GM12865 (cell line): ENCODE results near the gene ABHD8.

Source experiments
- DNase-seq: peaks from one replicate; pipeline ENCODE4 v3.0.0; 2010; ENCODE audit warnings: low read depth
- H3K4me3 ChIP-seq: 2 replicates; pipeline ENCODE4 v1.5.1; 2011; ENCODE audit warnings: mild to moderate bottlenecking, low read depth, low read length, control low read depth
- CTCF ChIP-seq: IDR thresholded peaks from 2 replicates; pipeline ENCODE4 v1.5.1; 2011; ENCODE audit warnings: low read length, control low read depth, low read depth, inconsistent platforms; ENCODE audit not compliant: insufficient read depth; ENCODE audit errors: missing control alignments

ABHD8 gene, protein sequence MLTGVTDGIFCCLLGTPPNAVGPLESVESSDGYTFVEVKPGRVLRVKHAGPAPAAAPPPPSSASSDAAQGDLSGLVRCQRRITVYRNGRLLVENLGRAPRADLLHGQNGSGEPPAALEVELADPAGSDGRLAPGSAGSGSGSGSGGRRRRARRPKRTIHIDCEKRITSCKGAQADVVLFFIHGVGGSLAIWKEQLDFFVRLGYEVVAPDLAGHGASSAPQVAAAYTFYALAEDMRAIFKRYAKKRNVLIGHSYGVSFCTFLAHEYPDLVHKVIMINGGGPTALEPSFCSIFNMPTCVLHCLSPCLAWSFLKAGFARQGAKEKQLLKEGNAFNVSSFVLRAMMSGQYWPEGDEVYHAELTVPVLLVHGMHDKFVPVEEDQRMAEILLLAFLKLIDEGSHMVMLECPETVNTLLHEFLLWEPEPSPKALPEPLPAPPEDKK

DNA sequence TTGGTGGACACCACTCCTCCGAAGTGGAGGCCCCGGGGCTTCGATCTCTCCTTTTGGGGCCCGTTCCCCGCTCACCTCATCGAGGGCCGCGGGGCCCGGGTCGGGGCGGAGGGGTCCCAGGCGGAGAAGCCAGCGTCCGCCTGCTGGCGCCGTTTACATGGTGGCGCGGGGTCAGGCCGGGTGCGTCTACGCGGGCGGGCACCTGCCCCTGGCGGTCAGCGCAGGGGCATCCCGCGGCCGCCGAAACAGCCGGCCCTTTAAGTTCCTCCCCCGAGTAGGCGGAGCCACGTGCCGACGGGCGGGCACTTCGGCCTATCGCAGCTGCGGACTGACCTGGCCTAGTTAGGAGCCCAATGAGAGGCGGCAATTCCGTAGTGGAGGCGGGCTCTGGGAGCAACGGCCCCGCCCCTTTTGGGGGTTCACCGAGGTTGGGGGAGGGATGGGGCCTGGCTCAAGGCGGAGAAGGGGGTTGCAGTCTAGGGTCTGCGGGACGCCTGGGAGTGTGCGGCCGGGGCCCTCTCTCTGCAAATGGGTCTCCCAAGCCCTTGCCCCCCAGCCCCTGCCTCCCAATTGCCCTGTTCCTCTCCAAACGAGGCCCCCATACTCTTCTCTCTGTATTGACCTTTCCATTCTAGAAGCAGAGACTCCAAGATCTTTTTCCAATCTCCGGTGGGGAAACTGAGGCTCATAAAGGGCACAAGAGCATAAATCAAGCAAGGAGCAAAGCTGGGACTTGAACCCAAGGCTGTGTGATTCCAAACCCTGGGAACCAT, at the start of gene ABHD8:
Gene ABHD8 (minus strand): TSS at position 259 of the 773 bp plus-strand sequence. CDS start 1,809 bp downstream, outside the sequence.
- H3K4me3 ChIP-seq, result peak within 1 kb of the TSS; percentile 82
- peak; percentile 98 for DNase-seq
- TF ChIP-seq CTCF, result peak; percentile 36

- no peak for TF ChIP-seq CTCF
- no peak for DNase-seq
- H3K4me3 ChIP-seq, result no peak overlapping the region
Measured at GRCh38 chr19:17352608-17353280, 49.5 kb upstream of the ABHD8 start.

- DNase-seq, result no peak
- no peak for TF ChIP-seq CTCF
- no peak overlapping the region for H3K4me3 ChIP-seq
Measured at GRCh38 chr19:17351815-17352435, 48.7 kb upstream of the ABHD8 start.

DNA sequence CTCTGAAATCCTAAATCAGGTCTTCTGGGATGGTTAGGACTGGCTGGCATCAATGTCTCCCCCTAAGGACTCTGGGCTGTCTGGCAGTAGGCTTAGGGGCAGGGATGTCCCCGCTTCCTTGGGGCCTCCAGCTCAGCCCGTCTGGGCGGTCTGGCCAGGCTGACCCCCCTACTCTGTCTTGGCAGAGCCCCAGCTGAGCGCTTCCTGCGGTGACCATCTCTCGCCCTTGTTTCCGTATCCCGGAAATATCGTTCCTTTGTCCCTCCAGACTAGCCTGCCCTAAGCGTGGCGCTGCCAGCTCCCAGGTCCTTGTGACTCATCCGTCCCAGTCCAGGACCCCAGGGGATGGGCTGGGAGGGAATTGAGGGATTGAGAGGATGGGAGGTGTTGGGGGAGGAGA, 45.5 kb upstream of the ABHD8 start:
- no peak for TF ChIP-seq CTCF
- no peak for DNase-seq
- H3K4me3 ChIP-seq, result no peak overlapping the region

- no peak for DNase-seq
- no peak for TF ChIP-seq CTCF
- H3K4me3 ChIP-seq, result no peak overlapping the region
Measured at GRCh38 chr19:17347877-17348276, 44.7 kb upstream of the ABHD8 start.

GRCh38 chr19:17347361-17347760, 44.1 kb upstream of the ABHD8 start:
- TF ChIP-seq CTCF, result no peak
- no peak for DNase-seq
- no peak overlapping the region for H3K4me3 ChIP-seq
